AG08395 (cell line): ENCODE results near the gene MYL11.
"Not testable (repeated sequence)": the region's sequence is repeated elsewhere in the genome, so short reads cannot be mapped to it uniquely, and the experiment has no call there.

ENCODE experiments used
- DNase-seq: peaks from one replicate; pipeline ENCODE4 v3.0.0; 2012; ENCODE audit warnings: mixed read lengths, low spot score

The MYL11 gene

DNA sequence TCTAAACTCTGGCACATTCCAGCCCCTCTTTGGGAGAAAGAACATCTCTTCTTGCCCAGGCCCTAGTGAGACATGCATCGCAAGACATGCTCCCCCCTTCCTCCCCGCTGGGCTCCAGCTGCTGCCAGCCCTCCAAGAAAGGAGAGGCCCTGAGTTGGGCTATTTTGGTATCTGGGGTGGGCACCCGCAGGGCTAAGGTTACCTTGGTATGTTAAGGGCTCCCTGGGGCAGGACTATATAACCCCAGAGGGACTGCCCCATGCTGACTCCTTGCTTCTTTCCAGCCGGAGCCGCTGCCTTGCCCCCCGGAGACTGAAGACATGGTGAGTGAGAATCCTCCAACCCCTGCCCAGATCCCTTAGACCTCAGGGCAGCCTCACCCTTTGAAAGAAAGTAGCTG lies at the start of gene MYL11:
Gene MYL11 (plus strand): TSS at position 265 of the 400 bp plus-strand sequence. CDS start 56 bp downstream, at position 321.
- DNase-seq = no peak

DNA sequence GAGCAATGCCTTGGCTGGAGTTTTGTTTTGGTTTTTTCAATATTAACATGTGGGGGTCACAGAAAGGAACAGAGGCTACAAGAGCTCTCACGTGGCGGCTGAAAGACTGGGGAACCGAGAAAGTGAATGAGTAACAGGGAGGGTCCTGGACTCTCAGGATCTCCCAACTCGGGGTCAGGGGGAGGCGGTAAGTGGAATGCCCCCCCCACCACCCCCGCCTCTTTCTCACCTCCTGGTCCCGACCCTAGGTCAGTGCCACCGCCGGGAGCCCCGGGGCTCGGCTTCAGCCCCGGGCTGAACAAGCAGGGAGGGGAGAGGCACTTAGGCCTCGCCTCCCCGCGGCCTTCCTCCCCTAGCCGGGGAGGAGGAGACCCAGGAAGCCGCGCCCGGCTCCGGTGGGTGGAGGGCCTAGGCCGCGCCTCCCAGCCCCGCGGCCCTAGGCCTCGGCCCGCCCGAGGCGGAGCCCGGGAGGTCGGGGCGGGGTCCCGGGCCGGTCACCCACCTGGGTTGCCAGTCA lies 40.1 kb upstream of the MYL11 start:
- DNase-seq = peak; percentile 37

DNA sequence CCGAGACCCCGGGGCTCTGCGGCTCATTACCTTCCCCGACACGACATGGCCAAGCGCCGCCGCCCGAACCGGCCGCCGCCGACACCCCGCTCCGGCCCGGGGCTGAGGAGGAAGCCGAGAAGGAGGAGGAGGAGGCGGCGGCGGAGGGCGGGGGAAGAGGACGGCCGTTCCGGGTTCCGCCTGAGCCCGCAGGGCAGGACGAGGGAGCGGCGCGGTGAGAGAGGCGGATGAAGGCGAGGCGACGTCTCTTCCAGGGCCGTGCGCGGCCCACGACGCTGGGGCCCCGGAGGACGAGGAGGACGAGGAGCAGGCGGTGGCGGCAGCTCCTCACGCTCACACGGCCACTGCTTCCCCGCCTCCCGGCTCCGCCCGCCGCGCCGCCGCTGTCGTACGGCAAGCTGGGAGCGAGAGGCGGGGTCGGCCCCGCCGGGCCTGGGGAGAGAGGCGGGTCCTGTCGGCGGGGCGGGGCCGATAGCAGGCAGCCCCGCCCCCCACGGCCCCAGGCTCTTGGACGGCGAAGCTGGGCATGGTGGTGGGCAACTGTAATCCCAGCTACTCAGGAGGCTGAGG lies 39.5 kb upstream of the MYL11 start:
- peak; percentile 61 for DNase-seq

- no peak for DNase-seq
Measured at GRCh38 chr16:30335598-30336474, 38.8 kb upstream of the MYL11 start.

DNA sequence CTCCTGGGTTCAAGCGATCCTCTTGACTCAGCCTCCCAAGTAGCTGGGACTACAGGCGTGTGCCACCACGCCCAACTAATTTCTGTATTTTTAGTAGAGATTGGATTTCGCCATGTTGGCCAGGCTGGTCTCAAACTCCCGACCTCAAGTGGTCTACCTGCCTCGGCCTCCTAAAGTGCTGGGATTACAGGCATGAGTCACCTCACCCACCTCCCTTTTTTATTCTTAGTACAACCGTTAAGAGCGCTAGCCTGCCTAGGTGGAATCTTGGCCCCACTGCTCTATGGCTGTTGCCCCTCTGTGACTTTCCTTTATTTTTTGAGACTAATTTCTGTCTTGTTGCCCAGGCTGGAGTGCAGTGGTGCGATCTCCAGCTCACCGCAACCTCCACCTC lies 36.6 kb upstream of the MYL11 start:
- not testable (repeated sequence) for DNase-seq

GRCh38 chr16:30338715-30339114 lies 35.9 kb upstream of the MYL11 start:
- not testable (repeated sequence) for DNase-seq

DNA sequence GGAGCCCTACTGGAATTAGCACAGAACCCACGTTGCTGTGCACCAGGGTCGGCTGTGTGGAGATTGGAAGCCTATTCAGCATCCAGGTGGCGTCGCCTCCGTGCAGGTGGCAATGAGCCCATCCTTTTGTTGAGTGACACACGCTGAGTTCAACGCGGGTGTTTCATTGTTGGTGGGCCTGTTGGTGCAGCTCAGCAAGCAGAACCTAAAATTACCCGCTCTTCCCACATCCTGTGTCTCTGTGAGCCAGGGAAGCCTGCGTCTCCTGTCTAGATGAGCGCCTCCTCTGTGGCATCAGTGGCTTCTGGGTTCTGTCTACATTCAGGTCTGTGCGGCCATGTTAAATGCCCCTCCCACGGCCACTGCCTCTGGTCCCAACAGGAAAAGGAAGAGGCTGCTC lies 34.0 kb upstream of the MYL11 start:
- no peak for DNase-seq

DNA sequence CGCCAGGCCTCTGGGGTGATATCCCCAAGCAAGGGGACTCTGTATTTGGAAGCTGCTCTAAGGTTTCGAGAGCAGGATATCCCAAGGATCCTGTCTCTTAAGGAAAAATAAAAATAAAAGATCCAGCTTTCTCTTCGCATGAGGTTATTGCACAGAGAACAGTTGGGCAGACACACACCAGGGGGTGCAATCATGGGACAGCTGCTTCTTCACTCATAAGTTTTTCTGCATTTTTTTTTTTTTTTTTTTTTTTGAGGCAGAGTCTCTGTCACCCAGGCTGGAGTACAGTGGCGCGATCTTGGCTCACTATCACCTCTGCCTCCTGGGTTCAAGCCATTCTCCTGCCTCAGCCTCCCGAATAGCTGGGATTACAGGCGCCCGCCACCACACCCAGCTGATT lies 32.6 kb upstream of the MYL11 start:
- DNase-seq = not testable (repeated sequence)

DNA sequence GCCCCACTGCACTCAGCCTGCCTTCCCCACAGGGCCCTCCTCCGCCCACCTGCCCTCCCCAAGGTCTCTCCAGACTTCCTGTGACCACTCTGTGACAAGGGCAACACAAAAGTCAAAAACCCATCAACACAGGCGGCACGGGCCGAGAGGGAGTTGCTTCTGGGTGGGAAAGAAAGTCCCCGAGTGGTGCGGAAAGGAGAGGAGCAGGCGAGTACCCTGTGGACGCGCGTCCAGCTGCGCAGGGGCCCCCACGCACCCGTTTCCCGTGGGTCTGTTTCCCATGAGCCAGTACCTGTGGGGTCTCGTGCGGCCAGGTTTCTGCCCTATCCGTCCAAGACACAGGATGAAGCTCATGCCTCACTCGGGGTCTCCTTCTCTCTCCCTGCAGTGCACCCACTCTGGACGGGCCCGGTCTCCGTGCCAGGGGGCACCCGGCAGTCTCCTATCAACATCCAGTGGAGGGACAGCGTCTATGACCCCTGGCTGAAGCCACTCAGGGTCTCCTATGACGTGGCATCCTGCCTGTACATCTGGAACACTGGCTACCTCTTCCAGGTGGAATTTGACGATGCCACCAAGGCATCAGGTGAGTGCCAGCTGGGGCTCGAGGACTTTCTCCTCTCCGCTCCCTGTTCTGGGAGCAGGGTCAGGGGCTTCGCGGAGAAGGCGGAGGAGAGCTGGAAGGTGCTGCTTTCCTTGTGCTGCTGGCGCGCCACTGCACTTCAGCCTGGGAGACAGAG lies 31.7 kb upstream of the MYL11 start:
- DNase-seq = no peak

- DNase-seq = not testable (repeated sequence)
Measured at GRCh38 chr16:30343491-30343820, 31.1 kb upstream of the MYL11 start.

GRCh38 chr16:30346286-30346685 lies 28.3 kb upstream of the MYL11 start:
- no peak for DNase-seq

DNA sequence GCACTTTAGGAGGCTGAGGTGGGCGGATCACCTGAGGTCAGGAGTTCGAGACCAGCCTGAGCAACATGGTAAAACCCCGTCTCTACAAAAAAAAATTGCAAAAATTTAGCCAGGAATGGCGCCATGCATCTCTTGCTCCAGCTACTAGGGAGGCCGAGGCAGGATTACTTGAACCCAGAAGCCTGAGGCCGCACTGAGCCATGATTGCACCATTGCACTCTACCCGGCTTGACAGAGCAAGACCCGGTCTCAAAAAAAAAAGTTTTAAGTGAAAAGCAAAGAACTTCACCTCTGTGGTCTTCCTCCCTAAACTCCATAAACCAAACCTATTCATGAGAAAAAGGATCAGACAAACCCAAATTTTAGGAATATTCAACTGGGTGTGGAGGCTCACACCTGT lies 26.5 kb upstream of the MYL11 start:
- no peak for DNase-seq

- DNase-seq = no peak
Measured at GRCh38 chr16:30348929-30349328, 25.7 kb upstream of the MYL11 start.

- no peak for DNase-seq
Measured at GRCh38 chr16:30349675-30350074, 24.9 kb upstream of the MYL11 start.

DNA sequence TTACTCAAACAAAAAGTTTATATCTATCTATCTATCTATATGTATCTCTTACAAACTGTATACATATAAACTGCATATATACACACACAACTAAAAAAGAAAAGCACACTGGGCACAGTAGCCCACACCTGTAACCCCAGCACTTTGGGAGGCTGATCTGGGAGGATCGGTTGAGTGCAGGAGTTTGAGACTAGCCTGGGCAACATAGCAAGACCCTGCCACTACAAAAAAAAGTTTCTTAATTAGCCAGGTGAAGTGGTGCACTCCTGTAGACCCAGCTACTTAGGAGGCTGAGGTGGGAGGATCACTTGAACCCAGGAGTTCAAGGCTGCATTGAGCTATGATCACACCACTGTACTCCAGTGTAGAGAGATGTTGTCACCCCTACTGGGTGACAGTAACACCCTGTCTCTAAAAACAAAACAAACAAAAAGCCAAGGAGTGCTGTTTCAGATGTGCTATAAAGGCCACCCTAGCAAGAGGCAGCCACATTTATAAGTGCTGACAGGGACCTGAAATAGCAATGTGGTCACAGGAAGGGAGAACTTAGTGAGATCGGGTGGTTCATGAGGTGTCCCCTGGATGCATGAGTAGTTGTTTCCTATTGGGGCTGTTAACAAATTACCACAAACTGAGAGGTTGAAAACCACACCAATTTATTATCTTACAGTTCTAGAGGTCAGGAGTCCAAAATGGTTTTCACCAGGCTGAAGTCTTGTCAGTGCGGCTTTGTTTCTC lies 24.3 kb upstream of the MYL11 start:
- no peak for DNase-seq

DNA sequence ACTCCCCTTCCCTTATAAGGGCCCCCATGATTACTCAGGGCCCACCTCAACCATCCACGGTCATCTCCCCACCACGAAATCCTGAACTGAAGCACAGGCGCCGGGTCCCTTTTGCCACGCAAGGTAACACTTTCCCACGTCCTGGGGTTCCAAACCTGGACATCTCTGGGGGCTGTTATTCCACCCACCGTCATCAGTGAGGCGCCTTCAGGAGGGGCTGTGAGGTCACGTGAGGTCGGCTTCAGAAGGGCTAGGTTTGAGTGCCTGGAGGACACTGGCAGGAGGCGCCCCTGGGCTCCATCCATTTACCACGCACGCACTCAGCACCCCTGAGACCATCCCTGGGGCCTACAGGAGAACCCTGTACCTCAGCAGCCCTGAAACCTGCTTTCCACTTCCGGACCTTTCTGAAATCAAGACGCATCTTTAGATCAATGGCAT lies 23.6 kb upstream of the MYL11 start:
- DNase-seq = no peak

DNA sequence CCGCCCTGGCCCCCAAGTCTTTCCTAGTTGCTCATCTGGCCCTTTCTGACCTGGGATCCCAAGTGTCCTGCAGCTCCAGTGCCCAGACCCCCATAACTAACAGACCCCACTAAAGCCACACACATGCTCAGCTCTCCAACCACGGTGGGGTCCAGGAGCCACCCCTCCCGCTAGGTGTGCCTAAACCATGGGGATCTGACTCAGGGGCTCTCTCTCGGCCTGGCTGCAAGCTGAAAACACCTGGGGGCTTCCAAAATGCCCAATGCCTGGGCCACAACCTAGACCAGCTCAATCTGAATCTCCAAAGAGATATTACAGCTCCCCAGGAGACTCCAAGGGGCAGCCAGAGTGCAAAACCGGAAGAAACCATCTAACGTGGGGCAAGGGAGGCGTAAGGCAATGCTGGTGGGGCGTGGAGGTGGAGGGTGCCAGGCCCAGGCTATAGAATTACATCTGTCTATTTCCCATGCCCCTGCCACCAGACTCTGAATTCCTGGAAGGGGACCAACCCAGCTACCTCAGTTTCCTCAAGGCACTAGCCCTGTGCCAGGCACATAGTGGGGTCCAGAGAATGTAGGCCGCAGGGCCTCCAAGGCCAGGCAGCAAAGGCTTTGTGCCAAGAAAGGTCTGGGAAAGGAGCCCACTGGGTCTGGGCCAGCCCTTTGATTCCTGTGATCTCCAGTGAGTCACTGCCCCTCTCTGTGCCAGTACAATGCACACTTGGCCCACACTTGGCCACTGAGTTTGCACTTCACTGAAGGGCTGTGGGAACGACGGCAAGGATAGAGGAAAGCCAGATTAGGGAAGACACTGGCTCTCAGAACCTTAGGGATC lies 22.8 kb upstream of the MYL11 start:
- DNase-seq = peak; percentile 93

- no peak for DNase-seq
Measured at GRCh38 chr16:30352488-30353401, 21.9 kb upstream of the MYL11 start.

- no peak for DNase-seq
Measured at GRCh38 chr16:30353438-30354129, 21.0 kb upstream of the MYL11 start.
